Measurements from ENCODE around the gene TRPV2. TPM values are rescaled to one million over a fixed set of nuclear protein-coding genes. Genes with fewer than 3 reads are reported as not detected.
"Not testable (repeated sequence)": the region's sequence is repeated elsewhere in the genome, so short reads cannot be mapped to it uniquely, and the experiment has no call there.

TRPV2 gene
- total RNA-seq, 1 donor: 71.3 TPM

- Histone ChIP-seq H2AFZ (ENCODE audit: low read length) (no peak overlapping the region), H3K4me1 (ENCODE audit: insufficient read depth, low read length) (peaks cover 3% of the 10 kb centered on the region), H3K27me3 (ENCODE audit: insufficient read depth, low read length) (no peaks in the 10 kb centered on the region), H3K9me3 (ENCODE audit: low read depth, low read length) (no peaks in the 10 kb centered on the region), H3K4me3 (ENCODE audit: insufficient read depth, low read length) (no peak overlapping the region), H3K79me2 (ENCODE audit: insufficient read depth, low read length) (no peaks in the 10 kb centered on the region), H3K36me3 (ENCODE audit: insufficient read depth, low read length) (peaks cover 30% of the 10 kb centered on the region), H3K4me2 (ENCODE audit: insufficient read depth, low read length) (no peak overlapping the region), H4K20me1 (ENCODE audit: insufficient read depth, low read length) (peaks cover 48% of the 10 kb centered on the region), H3K27ac (ENCODE audit: low read depth, low read length) (no peak overlapping the region)
- no peak for TF ChIP-seq CTCF (IDR thresholded peaks at IDR 0.05; ENCODE audit: extremely low read depth, low read depth, low read length)
- DNase-seq (ENCODE audit: insufficient read length, low spot score, missing footprints): peak; percentile 65
These were observed 34.7 kb downstream of the TRPV2 start for GRCh38 chr17:16450028-16450427.

DNA sequence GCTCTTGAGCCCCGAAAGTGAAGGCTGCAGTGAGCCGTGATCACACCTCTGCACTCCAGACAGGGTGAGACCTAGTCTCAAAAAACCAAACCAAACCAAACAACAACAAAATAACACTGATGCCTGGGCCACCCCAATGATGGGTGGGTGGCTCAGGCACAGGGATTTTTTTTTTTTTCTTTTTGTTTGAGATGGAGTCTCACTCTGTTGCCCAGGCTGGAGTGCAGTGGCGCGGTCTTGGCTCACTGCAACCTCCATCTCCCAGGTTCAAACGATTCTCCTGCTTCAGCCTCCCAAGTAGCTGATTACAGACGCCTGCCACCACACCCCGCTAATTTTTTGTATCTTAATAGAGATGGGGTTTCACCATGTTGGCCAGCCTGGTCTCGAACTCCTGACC lies 36.9 kb downstream of the TRPV2 start:
- H3K27ac ChIP-seq (ENCODE audit: low read depth, low read length); H3K79me2 ChIP-seq (ENCODE audit: insufficient read depth, low read length); H3K27me3 ChIP-seq (ENCODE audit: insufficient read depth, low read length); H3K4me1 ChIP-seq (ENCODE audit: insufficient read depth, low read length); H2AFZ ChIP-seq (ENCODE audit: low read length); H3K4me2 ChIP-seq (ENCODE audit: insufficient read depth, low read length); H3K4me3 ChIP-seq (ENCODE audit: insufficient read depth, low read length); H3K9me3 ChIP-seq (ENCODE audit: low read depth, low read length); DNase-seq (ENCODE audit: insufficient read length, low spot score, missing footprints): not testable (repeated sequence)
- Histone ChIP-seq H4K20me1 (ENCODE audit: insufficient read depth, low read length) (peaks cover 33% of the 10 kb centered on the region), H3K36me3 (ENCODE audit: insufficient read depth, low read length) (peaks cover 23% of the 10 kb centered on the region)

GRCh38 chr17:16453493-16453851 lies 38.1 kb downstream of the TRPV2 start:
- no peak overlapping the region for H3K27ac ChIP-seq (ENCODE audit: low read depth, low read length)
- H3K79me2 ChIP-seq (ENCODE audit: insufficient read depth, low read length): no peaks in the 10 kb centered on the region
- no peak overlapping the region for H2AFZ ChIP-seq (ENCODE audit: low read length)
- no peak for TF ChIP-seq CTCF (IDR thresholded peaks at IDR 0.05; ENCODE audit: extremely low read depth, low read depth, low read length)
- no peaks in the 10 kb centered on the region for H3K9me3 ChIP-seq (ENCODE audit: low read depth, low read length)
- H3K4me1 ChIP-seq (ENCODE audit: insufficient read depth, low read length): peaks cover 3% of the 10 kb centered on the region
- H3K4me2 ChIP-seq (ENCODE audit: insufficient read depth, low read length): no peak overlapping the region
- DNase-seq (ENCODE audit: insufficient read length, low spot score, missing footprints): peak; percentile 41
- peaks cover 13% of the 10 kb centered on the region for H3K36me3 ChIP-seq (ENCODE audit: insufficient read depth, low read length)
- no peak overlapping the region for H3K4me3 ChIP-seq (ENCODE audit: insufficient read depth, low read length)
- peaks cover 21% of the 10 kb centered on the region for H4K20me1 ChIP-seq (ENCODE audit: insufficient read depth, low read length)
- H3K27me3 ChIP-seq (ENCODE audit: insufficient read depth, low read length): no peaks in the 10 kb centered on the region

GRCh38 chr17:16455997-16456741 lies 40.8 kb downstream of the TRPV2 start:
- Histone ChIP-seq H3K79me2 (ENCODE audit: insufficient read depth, low read length) (no peaks in the 10 kb centered on the region), H3K27me3 (ENCODE audit: insufficient read depth, low read length) (no peaks in the 10 kb centered on the region), H3K36me3 (ENCODE audit: insufficient read depth, low read length) (peaks cover 4% of the 10 kb centered on the region), H3K4me1 (ENCODE audit: insufficient read depth, low read length) (peaks cover 3% of the 10 kb centered on the region), H2AFZ (ENCODE audit: low read length) (no peak overlapping the region), H3K4me2 (ENCODE audit: insufficient read depth, low read length) (no peak overlapping the region), H3K27ac (ENCODE audit: low read depth, low read length) (no peak overlapping the region), H3K4me3 (ENCODE audit: insufficient read depth, low read length) (no peak overlapping the region), H4K20me1 (ENCODE audit: insufficient read depth, low read length) (peaks cover 3% of the 10 kb centered on the region), H3K9me3 (ENCODE audit: low read depth, low read length) (no peaks in the 10 kb centered on the region)
- no peak for TF ChIP-seq CTCF (IDR thresholded peaks at IDR 0.05; ENCODE audit: extremely low read depth, low read depth, low read length)
- DNase-seq (ENCODE audit: insufficient read length, low spot score, missing footprints): peak; percentile 13

Data from osteoblast (primary cell).